ENCODE results near the gene CACNA1I. TPM values are rescaled to one million over a fixed set of nuclear protein-coding genes. Genes with fewer than 3 reads are reported as not detected.

The CACNA1I gene
- total RNA-seq, 2 donors from 2014 or later: 0.05 to 0.09 TPM

- intact Hi-C loops (cut with DNase I): no loop called here
- DNase-seq (ENCODE audit: low spot score): no peak
Observed at GRCh38 chr22:39616781-39617180, 46.2 kb downstream of the CACNA1I start.

- intact Hi-C loops (cut with DNase I): no loop called here
Observed at GRCh38 chr22:39617342-39617741, 46.8 kb downstream of the CACNA1I start.

GRCh38 chr22:39617970-39618757 lies 47.6 kb downstream of the CACNA1I start:
- DNase-seq (ENCODE audit: low spot score): no peak
- intact Hi-C loops (cut with DNase I): no loop called here

More at GRCh38 chr22:39617342-39617741, 46.8 kb downstream of the CACNA1I start:
- DNase-seq (ENCODE audit: low spot score): no peak

GRCh38 chr22:39618996-39619530 lies 48.5 kb downstream of the CACNA1I start:
- intact Hi-C loops (cut with DNase I): no loop called here
- no peak for DNase-seq (ENCODE audit: low spot score)

- intact Hi-C loops (cut with DNase I): no loop called here
- DNase-seq (ENCODE audit: low spot score): no peak
Observed at GRCh38 chr22:39620924-39621690, 50.6 kb downstream of the CACNA1I start.

GRCh38 chr22:39621826-39622225 lies 51.3 kb downstream of the CACNA1I start:
- DNase-seq (ENCODE audit: low spot score): no peak
- intact Hi-C loops (cut with DNase I): no loop called here

- peak; percentile 86 for DNase-seq (ENCODE audit: low spot score)
Observed at GRCh38 chr22:39622881-39623367, 52.4 kb downstream of the CACNA1I start.

GRCh38 chr22:39623603-39624500 lies 53.3 kb downstream of the CACNA1I start:
- intact Hi-C loops (cut with DNase I): no loop called here
- DNase-seq (ENCODE audit: low spot score): no peak

More at GRCh38 chr22:39622881-39623367, 52.4 kb downstream of the CACNA1I start:
- intact Hi-C loops (cut with DNase I): no loop called here

GRCh38 chr22:39624501-39624821 lies 53.9 kb downstream of the CACNA1I start:
- intact Hi-C loops (cut with DNase I): no loop called here
- DNase-seq (ENCODE audit: low spot score): no peak

- DNase-seq (ENCODE audit: low spot score): no peak
- intact Hi-C loops (cut with DNase I): loop anchor here in 1 of 2 donors (2.0 kb wide), 1 partner anchor 295 kb away; no protein-coding TSS in a partner anchor
Observed at GRCh38 chr22:39625569-39626537, 55.3 kb downstream of the CACNA1I start.

GRCh38 chr22:39627208-39627607 lies 56.7 kb downstream of the CACNA1I start:
- DNase-seq (ENCODE audit: low spot score): no peak
- intact Hi-C loops (cut with DNase I): loop anchor here in 1 of 2 donors (2.0 kb wide), 1 partner anchor 294 kb away; no protein-coding TSS in a partner anchor

- no peak for DNase-seq (ENCODE audit: low spot score)
- intact Hi-C loops (cut with DNase I): loop anchor here in 1 of 2 donors (2.0 kb wide), 1 partner anchor 293 kb away; no protein-coding TSS in a partner anchor
Observed at GRCh38 chr22:39627865-39628562, 57.5 kb downstream of the CACNA1I start.

- no peak for DNase-seq (ENCODE audit: low spot score)
- intact Hi-C loops (cut with DNase I): no loop called here
Observed at GRCh38 chr22:39628563-39629080, 58.1 kb downstream of the CACNA1I start.

GRCh38 chr22:39629851-39630250 lies 59.3 kb downstream of the CACNA1I start:
- no peak for DNase-seq (ENCODE audit: low spot score)
- intact Hi-C loops (cut with DNase I): no loop called here

GRCh38 chr22:39630721-39631120 lies 60.2 kb downstream of the CACNA1I start:
- intact Hi-C loops (cut with DNase I): no loop called here

GRCh38 chr22:39631381-39632286 lies 61.1 kb downstream of the CACNA1I start:
- no peak for DNase-seq (ENCODE audit: low spot score)
- intact Hi-C loops (cut with DNase I): no loop called here

More at GRCh38 chr22:39630721-39631120, 60.2 kb downstream of the CACNA1I start:
- no peak for DNase-seq (ENCODE audit: low spot score)
